Stimulated activated CD4-positive, alpha-beta T cell treated with anti-CD3 and anti-CD28 coated beads, Interleukin-12 subunit alpha, Interleukin-12 subunit beta, amount 100 ng/mL, for 4 hours (primary cell): ENCODE measurements around the gene ELMO2.
A peak's percentile ranks its signal among the peaks of the same experiment; 100 is the strongest.

Experiments used
- DNase-seq: peaks from one replicate; pipeline ENCODE4 v3.0.0-alpha.2; 2020

The ELMO2 gene

GRCh38 chr20:46350201-46350985, 56.0 kb downstream of the ELMO2 start:
- DNase-seq = no peak

DNA sequence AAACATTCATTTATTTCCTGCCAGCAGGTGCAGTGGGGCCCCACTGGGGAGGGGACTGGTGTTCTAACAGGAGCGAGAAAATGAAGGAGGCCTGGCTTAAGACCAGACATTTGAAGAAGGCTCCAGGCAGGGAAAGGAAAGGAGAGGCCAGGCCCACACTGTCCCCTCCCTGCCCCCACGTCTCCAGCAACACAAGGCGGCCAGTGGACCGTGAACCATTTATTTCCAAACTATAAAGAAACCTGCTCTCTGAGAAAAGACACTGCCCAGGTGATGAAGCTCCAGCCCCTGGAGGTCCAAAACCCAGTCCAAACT, 56.7 kb downstream of the ELMO2 start:
- no peak for DNase-seq

DNA sequence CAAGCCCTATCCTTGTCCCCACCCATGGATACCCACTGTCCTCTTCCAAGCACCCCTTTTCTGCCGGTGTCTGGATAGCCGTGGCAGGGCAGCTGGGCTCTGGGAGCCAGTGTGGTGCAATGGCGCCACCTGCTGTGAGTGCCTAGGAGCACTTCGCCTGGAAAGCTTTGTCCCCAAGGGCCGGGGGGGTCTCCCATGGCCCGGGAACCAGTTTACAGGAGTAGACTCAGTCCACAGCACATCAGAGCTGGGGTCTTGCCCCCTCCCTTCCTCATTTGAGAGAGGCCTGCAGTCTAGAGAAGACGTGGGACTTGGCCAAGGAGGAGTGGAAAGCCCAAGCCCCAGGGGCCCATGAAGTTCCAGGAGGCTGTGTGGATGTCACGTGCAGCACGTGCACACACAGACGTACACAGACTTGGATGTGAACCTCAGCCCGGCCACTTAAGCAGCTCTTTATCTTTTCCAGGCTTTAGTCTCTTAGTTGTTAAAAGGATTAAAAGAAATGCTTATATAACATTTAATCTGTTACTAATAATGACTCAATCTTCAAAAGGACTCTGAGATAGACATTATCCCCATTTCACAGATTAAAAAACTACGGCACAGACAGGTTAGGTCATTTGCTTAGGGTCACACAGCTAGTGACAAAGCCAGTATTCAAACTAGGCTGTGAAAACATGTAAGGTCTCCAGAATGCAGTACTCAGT, 57.2 kb downstream of the ELMO2 start:
- DNase-seq = peak; percentile 37

- no peak for DNase-seq
Measured at GRCh38 chr20:46347841-46348803, 58.3 kb downstream of the ELMO2 start.

DNA sequence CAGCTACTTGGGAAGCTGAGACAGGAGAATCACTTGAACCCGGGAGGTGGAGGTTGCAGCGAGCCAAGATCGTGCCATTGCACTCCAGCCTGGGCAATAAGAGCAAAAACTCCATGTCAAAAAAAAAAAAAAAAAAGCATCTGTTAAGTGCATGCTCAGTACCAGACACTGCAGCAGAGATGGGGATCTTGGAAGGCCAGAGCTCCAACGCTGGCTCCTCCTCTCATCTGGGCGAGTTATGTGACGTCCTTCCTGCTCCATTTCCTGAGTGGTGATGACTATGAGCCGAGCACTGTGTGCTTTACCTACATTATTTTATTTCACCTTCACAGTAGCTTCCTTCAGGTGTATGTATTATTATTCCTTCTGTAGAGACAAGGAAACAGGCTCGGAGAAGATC, 59.6 kb downstream of the ELMO2 start:
- DNase-seq = no peak

DNA sequence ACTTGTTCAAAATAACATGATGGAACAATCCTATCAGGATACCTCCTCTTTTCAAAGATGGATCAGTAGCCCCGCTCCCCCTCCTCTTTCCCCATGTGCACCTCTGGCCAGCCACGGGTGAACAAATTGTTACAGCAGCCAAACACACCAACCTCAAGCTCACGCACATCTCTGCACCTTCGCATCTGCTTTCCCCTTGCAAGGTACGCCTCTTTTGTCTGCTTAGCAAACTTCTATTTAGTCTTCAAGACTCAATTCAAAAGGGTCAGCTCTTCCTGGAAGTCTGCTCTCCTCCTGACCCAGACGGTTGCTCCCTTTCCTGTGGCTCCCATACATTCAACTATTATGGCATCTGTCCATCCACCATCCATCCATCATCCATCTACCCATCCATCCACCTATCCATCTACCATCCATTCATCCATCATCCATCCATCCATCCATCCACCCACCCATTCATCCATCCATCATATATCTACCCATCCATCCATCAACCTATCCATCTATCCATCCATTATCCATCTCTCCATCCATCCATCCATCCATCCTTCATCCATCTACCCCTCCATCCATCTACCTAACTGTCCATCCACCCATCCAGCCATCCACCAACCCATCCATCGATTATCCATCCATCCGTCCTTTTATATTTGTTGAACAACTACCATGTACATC, 61.8 kb downstream of the ELMO2 start:
- no peak for DNase-seq

GRCh38 chr20:46343975-46344357, 62.4 kb downstream of the ELMO2 start:
- DNase-seq = no peak

- DNase-seq = no peak
Measured at GRCh38 chr20:46343348-46343974, 63.0 kb downstream of the ELMO2 start.

DNA sequence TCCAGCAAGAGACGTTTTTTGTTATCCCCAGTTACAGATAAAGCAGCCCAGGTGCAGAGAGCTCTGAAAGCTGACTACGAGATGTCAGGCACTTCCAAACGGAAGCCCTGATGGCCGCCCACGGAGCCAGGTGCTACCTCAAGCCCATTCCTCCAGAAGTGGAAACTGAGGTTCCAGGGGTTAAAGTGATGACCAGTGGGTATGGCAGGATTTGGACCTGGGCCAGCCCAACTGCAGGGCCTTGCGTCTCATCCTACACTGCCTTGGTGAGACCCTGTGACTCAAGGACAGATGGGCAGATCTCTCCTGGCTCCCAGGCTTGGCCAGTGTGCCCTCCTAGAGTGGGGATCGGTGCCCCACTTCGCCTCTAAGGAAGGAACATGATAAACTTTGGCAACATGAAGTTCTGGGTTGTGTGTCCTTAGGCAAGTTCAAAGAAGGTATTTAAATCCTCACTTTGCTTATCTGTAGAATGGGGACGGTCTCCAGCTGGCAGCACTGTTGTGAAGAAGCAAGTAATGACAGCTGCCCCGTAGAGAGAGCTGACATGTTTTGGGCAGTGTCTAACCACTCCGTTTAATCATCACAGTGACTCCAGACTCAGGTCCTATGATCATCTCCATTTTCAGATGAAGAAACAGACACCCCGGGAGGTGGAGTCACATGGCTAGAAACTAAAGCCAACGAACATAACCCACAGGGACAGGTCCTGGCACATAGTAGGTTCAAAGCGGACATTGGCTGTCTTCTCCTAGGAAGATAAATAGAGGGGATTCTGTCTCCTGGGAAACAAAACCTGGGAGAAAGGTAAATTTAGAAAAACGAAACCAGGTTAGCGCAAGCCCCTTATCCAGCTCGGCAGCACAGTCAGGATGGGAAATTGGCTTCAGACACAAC, 63.7 kb downstream of the ELMO2 start:
- no peak for DNase-seq

- no peak for DNase-seq
Measured at GRCh38 chr20:46342010-46342378, 64.4 kb downstream of the ELMO2 start.

- no peak for DNase-seq
Measured at GRCh38 chr20:46341074-46342009, 65.1 kb downstream of the ELMO2 start.

GRCh38 chr20:46339037-46339436, 67.4 kb downstream of the ELMO2 start:
- no peak for DNase-seq

DNA sequence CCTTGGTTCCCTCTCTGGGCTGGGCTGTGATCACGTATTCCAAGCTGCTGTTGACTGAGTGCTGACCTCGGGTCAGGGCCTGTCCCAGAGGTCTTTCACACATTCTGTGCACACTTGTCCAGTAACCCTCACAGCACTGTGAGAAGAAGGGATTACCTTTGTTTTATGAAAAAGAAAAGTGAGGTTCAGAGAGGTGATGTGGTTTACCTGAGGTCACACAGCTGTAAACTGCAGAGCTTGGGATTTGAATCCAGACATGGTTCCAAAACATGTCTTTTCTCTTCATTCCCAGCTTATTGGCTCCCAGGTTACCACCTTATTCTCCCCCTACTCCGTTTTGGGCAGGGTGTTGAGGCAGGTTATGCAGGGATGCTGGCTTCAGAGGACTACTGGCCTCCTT, 69.7 kb downstream of the ELMO2 start:
- DNase-seq = no peak

- no peak for DNase-seq
Measured at GRCh38 chr20:46334303-46334904, 72.0 kb downstream of the ELMO2 start.

GRCh38 chr20:46333161-46333991, 73.0 kb downstream of the ELMO2 start:
- DNase-seq = no peak

GRCh38 chr20:46332373-46333160, 73.8 kb downstream of the ELMO2 start:
- no peak for DNase-seq

DNA sequence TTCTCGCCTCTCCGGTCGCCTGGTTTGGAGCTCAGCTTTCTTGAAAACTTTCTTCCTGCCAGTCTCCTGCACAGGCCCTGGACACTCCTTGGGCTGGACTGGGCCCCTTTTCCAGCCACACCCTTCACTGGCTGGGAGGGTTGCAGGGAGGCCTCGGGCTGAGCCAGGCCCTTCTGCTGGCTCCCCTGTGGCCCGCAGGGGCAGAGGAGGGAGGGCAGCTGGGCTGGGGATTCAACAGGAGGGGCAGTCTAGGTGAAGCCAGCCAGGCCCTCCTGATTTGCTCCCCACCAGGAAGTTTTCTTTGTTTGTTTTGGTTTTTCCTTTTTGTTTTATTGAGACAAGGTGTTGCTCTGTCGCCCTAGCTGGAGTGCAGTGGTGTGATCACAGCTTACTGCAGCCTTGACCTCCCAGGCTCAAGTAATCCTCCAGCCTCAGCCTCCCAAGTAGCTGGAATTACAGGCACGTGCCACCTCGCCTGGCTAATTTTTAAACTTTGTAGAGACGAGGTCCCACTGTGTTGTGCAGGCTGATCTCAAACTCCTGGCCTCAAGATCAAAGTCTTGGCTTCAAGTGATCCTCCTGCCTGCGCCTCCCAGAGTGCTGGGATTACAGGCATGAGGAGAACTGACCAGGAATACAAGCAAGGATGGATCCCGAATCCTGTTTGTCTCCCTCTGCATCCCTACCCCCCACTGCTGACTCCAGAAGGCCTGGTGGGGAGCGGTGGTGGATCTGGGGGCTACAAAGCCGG, 74.6 kb downstream of the ELMO2 start:
- no peak for DNase-seq
